HTR-8/SVneo (cell line): ENCODE data around the gene ANKRD35.
"Not testable (repeated sequence)": the region's sequence is repeated elsewhere in the genome, so short reads cannot be mapped to it uniquely, and the experiment has no call there.

ENCODE experiments used
- DNase-seq: peaks from one replicate; pipeline ENCODE4 v3.0.0; 2011; ENCODE audit warnings: low spot score, mixed read lengths; ENCODE audit not compliant: insufficient read length
- FAIRE-seq: peaks from 2 replicates; lab custom pipeline; 2011; peaks lifted over from hg19 to GRCh38; lab: Jason Lieb, UNC

Gene ANKRD35

GRCh38 chr1:145885738-145886287 is at the start of gene ANKRD35:
Gene ANKRD35, minus strand, starts transcription at chr1:145885866. Its CDS starts 108 bp downstream, at chr1:145885758.
- FAIRE-seq (no peak), DNase-seq (peak; percentile 90)

- FAIRE-seq, DNase-seq: not testable (repeated sequence)
Observed at GRCh38 chr1:145932522-145933009, 46.9 kb upstream of the ANKRD35 start.

GRCh38 chr1:145927916-145928643 is 42.4 kb upstream of the ANKRD35 start:
- no peak for FAIRE-seq
- DNase-seq: no peak

- DNase-seq (peak; percentile 88), FAIRE-seq (peak; percentile 78)
Observed at GRCh38 chr1:145927063-145927886, 41.6 kb upstream of the ANKRD35 start, which contains the start of gene RBM8A. Gene RBM8A, minus strand, starts transcription at chr1:145927484. Its CDS starts 58 bp downstream, at chr1:145927426.

DNA sequence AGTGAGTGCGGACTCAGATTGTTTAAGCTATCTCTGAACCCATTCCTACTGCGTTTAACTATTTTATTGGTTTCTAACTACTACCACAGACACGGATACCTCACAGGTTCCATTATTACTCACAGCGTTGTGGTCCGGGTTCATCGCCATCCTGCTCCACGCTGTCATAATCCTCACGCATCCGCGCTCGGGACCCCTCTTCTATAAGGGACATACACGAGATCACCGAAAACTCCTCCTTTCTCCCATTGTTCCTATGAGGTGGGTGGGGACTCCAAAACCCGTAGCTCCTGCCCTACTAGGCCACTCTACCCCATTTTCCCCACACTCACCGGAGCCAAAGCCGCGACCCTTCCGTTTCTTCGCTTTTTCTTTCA is 41.0 kb upstream of the ANKRD35 start:
- no peak for FAIRE-seq
- no peak for DNase-seq

DNA sequence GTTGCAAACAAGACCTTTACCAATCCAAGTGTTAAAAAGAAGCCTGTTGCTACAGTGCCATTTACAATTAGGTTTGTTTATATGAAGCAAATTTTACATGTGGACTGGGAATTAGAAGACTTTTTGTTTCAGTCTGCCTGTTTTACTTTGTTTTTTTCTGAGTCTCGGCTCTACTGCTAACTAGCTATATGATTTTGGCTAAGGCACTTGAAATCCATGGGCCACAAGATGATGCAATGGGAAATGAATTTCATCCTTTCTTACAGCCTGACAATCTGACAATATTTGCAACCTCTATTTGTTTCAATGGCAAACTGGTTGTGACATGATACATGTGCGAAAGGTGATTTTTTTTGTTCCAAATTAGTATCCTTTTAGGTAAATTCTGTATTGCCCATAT is 36.6 kb upstream of the ANKRD35 start:
- DNase-seq (no peak), FAIRE-seq (no peak)

GRCh38 chr1:145920297-145920696 is 34.6 kb upstream of the ANKRD35 start:
- not testable (repeated sequence) for FAIRE-seq, DNase-seq

DNA sequence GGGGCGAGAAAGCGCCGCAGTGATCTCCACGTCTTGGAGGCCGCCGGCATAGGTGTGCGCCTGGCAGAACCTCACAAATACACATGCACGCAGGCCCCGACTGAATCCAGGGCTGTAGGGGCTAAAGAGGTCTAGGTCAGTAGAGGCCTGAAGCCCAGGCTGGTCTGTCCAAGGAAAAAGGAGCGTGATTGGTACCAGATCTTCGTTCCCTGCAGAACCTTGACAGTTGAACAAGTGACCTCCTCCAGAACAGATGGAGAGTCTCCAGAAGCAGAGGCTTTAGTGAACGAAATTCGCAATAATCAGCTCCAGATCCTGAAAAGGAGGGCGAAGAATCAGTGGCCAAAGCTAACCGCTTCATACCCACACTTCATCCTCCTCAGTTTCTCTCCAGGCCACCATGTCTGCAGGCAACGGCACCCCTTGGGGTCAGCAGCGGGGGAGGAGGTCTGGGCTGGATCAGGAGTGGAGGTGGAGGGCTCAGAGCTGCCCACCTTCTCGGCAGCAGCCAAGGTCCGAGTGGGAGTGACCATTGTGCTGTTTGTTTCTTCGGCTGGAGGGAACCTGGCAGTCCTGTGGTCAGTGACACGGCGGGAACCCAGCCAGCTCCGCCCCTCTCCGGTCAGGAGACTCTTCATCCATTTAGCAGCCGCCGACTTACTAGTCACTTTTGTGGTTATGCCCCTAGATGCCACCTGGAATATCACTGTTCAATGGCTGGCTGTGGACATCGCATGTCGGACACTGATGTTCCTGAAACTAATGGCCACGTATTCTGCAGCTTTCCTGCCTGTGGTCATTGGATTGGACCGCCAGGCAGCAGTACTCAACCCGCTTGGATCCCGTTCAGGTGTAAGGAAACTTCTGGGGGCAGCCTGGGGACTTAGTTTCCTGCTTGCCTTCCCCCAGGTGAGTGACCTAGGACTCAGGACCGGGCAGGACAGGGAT is 33.6 kb upstream of the ANKRD35 start:
- FAIRE-seq (no peak), DNase-seq (peak; percentile 33)

DNA sequence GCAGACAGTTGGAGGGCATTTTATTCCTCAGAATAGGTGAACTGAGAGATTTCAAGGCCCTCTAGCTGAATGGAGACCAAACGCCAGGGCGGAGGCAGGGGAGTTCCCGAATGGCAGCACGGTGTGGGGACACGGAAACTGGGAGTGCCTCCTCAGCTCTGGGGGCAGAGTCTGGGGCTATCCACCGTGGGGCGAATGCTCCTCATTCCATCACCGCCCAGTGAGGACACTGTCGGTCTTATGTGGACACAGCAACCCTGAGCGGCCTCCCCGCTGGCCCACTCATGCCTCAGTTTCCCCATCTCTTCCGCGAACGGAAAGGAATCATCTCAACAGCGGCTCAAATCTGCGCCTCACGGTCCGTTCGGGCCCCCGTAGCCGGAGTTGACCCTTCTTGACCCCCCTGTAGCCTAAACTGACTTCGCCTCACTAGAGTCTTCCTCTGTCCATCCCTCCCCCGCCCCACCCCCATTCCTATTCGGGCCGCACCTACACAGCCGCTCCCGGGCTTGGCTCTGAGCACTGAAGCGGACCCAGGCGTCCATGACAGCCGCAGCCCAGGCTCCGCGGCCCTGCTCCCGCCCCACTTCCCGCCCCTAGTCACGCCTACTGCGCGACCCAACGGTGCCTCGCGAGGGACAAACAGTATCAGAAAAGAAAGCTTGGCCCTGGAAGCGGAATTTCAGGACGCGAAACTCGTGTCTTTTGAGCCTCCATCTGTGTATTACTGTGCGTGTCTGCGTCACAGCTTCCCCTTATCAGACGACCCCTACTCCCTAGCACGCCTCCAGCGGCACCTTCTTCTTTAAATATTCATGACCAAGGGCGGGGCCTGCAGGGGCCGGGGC is 32.7 kb upstream of the ANKRD35 start, which contains the start of gene PEX11B:
Gene PEX11B (minus strand): TSS at position 574 of the 848 bp plus-strand sequence. CDS start 29 bp downstream, at position 545.
- FAIRE-seq (no peak), DNase-seq (peak; percentile 72)

GRCh38 chr1:145917595-145917994 is 31.9 kb upstream of the ANKRD35 start:
- FAIRE-seq (no peak), DNase-seq (no peak)

GRCh38 chr1:145916745-145917144 is 31.1 kb upstream of the ANKRD35 start:
- FAIRE-seq (no peak), DNase-seq (no peak)

GRCh38 chr1:145912128-145912641 is 26.5 kb upstream of the ANKRD35 start:
- DNase-seq (no peak), FAIRE-seq (no peak)

DNA sequence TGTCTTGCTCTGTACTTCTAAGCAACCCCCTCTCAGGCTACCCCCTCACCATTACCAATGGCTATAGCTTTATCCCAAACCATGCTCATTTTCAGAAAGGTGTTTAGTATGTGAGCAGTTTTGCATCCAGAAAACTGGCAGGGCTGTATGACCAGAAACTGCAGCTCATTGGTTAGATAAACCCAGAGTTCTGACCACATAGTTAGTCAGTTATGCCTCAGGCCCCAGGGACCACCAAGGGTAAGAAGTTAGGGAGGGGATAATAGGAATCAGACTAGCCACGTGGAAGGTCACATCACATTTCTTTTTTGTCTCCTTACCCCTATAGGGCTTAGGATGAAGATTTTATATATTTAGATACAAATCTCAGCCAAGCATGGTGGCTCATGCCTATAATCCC is 23.0 kb upstream of the ANKRD35 start:
- DNase-seq (no peak), FAIRE-seq (no peak)

DNA sequence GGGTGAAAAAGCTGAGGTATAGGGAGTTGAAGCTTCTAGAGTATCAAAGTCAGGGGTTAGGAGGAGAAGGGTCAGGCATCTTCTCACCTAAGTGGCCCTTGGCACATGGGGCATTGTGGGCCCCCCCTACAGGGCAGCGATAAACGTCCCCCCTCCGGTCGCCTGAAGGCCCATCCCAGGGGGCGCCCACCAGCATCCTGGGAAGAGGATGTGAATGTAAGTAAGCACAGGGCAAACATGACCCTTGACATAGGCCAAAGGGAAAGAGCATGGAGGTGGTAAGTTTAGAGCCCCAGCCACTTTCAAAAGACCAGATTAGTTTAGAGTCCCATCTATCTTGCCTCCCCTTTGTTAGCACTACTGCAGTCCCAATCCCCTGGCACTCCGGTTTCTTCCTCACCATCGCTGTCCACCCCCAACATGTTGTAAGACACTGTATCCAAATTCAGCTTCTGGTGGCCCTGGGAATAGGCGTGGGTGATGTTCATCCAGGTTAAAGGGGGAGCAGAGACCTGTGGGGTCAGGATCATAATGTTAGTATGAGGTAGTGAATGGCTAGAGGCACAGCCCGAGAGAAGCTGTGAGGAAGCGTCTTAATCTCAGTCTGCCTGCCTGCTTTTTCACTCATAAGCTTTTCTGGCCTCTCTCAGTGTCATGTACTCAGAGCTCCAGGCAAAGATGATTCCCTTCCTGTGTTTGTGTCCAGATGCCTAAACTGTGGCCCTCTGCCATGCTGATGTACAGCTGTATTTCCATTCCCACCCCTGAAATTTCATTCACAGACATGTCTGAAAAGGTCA is 21.5 kb upstream of the ANKRD35 start:
- FAIRE-seq (no peak), DNase-seq (no peak)

DNA sequence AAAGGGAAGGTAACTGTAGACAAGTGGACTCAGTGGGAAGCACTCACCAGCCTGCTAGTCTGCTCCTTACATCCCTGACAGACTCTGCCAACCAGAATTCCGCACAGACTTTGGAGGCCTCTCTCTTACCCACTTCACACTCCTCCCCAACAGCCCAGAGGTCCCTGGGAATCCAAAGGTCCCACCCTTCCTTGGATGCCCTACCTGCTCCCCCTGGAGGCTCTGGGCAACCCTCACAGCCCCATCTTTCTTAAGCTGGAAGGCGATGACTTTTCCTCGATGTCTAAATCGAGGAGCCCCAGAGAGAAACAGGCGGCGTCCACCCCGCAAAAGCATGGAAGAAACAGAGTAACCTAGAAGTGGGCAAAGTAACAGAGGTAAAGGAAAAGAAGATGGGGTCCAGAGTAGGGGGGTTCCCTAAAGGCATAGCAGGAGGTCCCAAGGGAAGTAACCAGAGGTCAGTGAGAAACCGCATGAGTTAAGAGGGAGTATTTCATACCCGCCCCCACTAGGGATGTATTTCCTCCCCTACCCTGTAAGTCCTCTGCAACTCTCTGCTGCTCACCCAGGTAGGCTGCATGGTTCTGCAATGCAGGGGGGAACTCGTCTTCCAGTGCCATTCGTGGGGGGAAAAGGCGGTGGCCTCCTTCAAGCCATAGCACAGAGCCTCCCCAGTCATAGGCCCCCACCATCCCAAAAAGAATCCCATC is 15.8 kb upstream of the ANKRD35 start:
- no peak for FAIRE-seq
- DNase-seq: no peak

- no peak for FAIRE-seq
Observed at GRCh38 chr1:145898756-145899155, 13.1 kb upstream of the ANKRD35 start.

GRCh38 chr1:145897969-145898368 is 12.3 kb upstream of the ANKRD35 start:
- FAIRE-seq (no peak), DNase-seq (no peak)

More at GRCh38 chr1:145898756-145899155, 13.1 kb upstream of the ANKRD35 start:
- no peak for DNase-seq
